ENCODE data around the gene GRIK2. TPM values are rescaled to one million over a fixed set of nuclear protein-coding genes. Genes with fewer than 3 reads are reported as not detected.

Gene GRIK2
- total RNA-seq, 1 experiment from 2014 or later: 0.70 TPM

- peaks cover 6% of the 10 kb centered on the region in 2 experiments; a peak in 3 of 4 replicates for H3K4me1 Mint-ChIP-seq
Observed at GRCh38 chr6:101582792-101583191, 189.3 kb downstream of the GRIK2 start.

More at GRCh38 chr6:101582792-101583191, 189.3 kb downstream of the GRIK2 start:
- Histone ChIP-seq H3K4me2 (ENCODE audit: insufficient read depth, insufficient read length, low read length) (no peak overlapping the region), H4K5ac (ENCODE audit: insufficient read length, low read depth, low read length) (no peak overlapping the region), H3K27me3 (ENCODE audit: insufficient read depth, low read length) (no peaks in the 10 kb centered on the region), H4K20me1 (ENCODE audit: control insufficient read depth, insufficient read depth, insufficient read length) (no peaks in the 10 kb centered on the region), H2AK5ac (ENCODE audit: insufficient read length, low read length) (no peak overlapping the region), H3K9me3 (ENCODE audit: control insufficient read depth, low read depth, low read length) (no peaks in the 10 kb centered on the region), H3K23ac (ENCODE audit: insufficient read length, low read depth, low read length) (no peak overlapping the region), H2BK5ac (ENCODE audit: insufficient read length, low read length) (no peak overlapping the region), H3K79me1 (ENCODE audit: insufficient read depth, low read depth, low read length, poor library complexity, severe bottlenecking) (no peaks in the 10 kb centered on the region), H4K91ac (ENCODE audit: insufficient read length, low read depth, low read length) (no peak overlapping the region), H3K4ac (ENCODE audit: low read depth, low read length) (no peak overlapping the region), H3K9ac (ENCODE audit: extremely low read depth, insufficient read length, low read length) (no peak overlapping the region), H3K23me2 (ENCODE audit: insufficient read length, low read depth, low read length, poor library complexity, severe bottlenecking) (no peaks in the 10 kb centered on the region), H3K56ac (ENCODE audit: insufficient read length, low read depth, low read length) (no peak overlapping the region), H3K27ac (ENCODE audit: insufficient read length, low read depth, low read length) (no peak overlapping the region), H3T11ph (ENCODE audit: low read length) (no peak overlapping the region), H3K14ac (ENCODE audit: insufficient read depth, low read length) (no peak overlapping the region), H2BK12ac (ENCODE audit: insufficient read length, low read depth, low read length) (no peak overlapping the region), H3K79me2 (ENCODE audit: insufficient read depth, low read length) (no peaks in the 10 kb centered on the region), H3K18ac (ENCODE audit: insufficient read length, low read depth, low read length) (no peak overlapping the region), H4K8ac (replicated peaks; ENCODE audit: insufficient read length, low read depth, low read length) (no peak overlapping the region), H3K4me1 (ENCODE audit: insufficient read depth, low read length) (no peaks in the 10 kb centered on the region), H2BK120ac (ENCODE audit: low read depth, low read length, poor library complexity, severe bottlenecking) (no peak overlapping the region), H2BK20ac (ENCODE audit: low read depth, low read length, poor library complexity, severe bottlenecking) (no peak overlapping the region), H2BK15ac (ENCODE audit: low read depth, low read length) (no peak overlapping the region), H2AFZ (ENCODE audit: low read length) (no peak overlapping the region)
- Mint-ChIP-seq H3K36me3 (ENCODE audit: insufficient read depth in 1 of 3, low read depth in 3 of 3) (peaks cover 0 to 6% (median 4%) of the 10 kb centered on the region in 3 experiments; a peak in 2 of 7 replicates), H3K9me3 (no peaks in the 10 kb centered on the region), H3K27me3 (ENCODE audit: low read depth) (no peaks in the 10 kb centered on the region), H3K27ac (no peak overlapping the region), H3K4me3 (no peak overlapping the region)
- TF ChIP-seq CTCF (conservative IDR thresholded peaks at IDR 0.05): no peak
- DNase-seq: no peak

Measured in H9 (cell line).